ENCODE data around the gene ROR1.

GRCh38 chr1:64038965-64039364, 265.1 kb downstream of the ROR1 start:
- TF ChIP-seq CTCF (IDR thresholded peaks at IDR 0.05) (no peak), POLR2A (IDR thresholded peaks at IDR 0.05) (no peak)

Measured in right lobe of liver (tissue), 4 donors.